Measurements from ENCODE around the gene SERGEF. TPM values are rescaled to one million over a fixed set of nuclear protein-coding genes. Genes with fewer than 3 reads are reported as not detected.
A peak's percentile ranks its signal among the peaks of the same experiment; 100 is the strongest.

The SERGEF gene
- total and polyA plus RNA-seq, 5 experiments from 2014 or later, result 46.5 to 70.3 (median 61.8) TPM

- ATAC-seq (no peak), DNase-seq (no peak)
- Mint-ChIP-seq H3K27ac (no peak overlapping the region), H3K27me3 (no peaks in the 10 kb centered on the region), H3K4me1 (peaks cover 0 to 2% (median 0%) of the 10 kb centered on the region in 4 donors), H3K9me3 (peaks cover 0 to 5% (median 0%) of the 10 kb centered on the region in 9 donors), H3K36me3 (peaks cover 14 to 81% (median 62%) of the 10 kb centered on the region in 3 donors), H3K4me3 (no peak overlapping the region)
- POLR2A ChIA-PET, result no interaction called here
Measured at GRCh38 chr11:17972987-17973386, 39.9 kb downstream of the SERGEF start.

GRCh38 chr11:17968206-17968605 is 44.6 kb downstream of the SERGEF start:
- Mint-ChIP-seq H3K27me3 (no peaks in the 10 kb centered on the region), H3K9me3 (peaks cover 0 to 5% (median 0%) of the 10 kb centered on the region in 9 donors), H3K36me3 (peaks cover 16 to 78% (median 64%) of the 10 kb centered on the region in 3 donors), H3K27ac (no peak overlapping the region), H3K4me1 (peaks cover 0 to 9% (median 1%) of the 10 kb centered on the region in 4 donors), H3K4me3 (no peak overlapping the region)
- DNase-seq (no peak), ATAC-seq (no peak)
- POLR2A ChIA-PET, result no interaction called here

- ATAC-seq (no peak), DNase-seq (no peak)
- Mint-ChIP-seq H3K36me3 (peaks cover 16 to 74% (median 60%) of the 10 kb centered on the region in 3 donors), H3K9me3 (peaks cover 0 to 5% (median 0%) of the 10 kb centered on the region in 9 donors), H3K27ac (no peak overlapping the region), H3K4me1 (peaks cover 0 to 8% (median 1%) of the 10 kb centered on the region in 4 donors), H3K27me3 (no peaks in the 10 kb centered on the region), H3K4me3 (no peak overlapping the region)
- POLR2A ChIA-PET, result no interaction called here
Measured at GRCh38 chr11:17967661-17968060, 45.2 kb downstream of the SERGEF start.

- Mint-ChIP-seq H3K9me3 (no peaks in the 10 kb centered on the region), H3K27me3 (no peaks in the 10 kb centered on the region), H3K36me3 (peaks cover 39 to 87% (median 58%) of the 10 kb centered on the region in 3 donors), H3K4me3 (no peak overlapping the region), H3K27ac (no peak overlapping the region), H3K4me1 (peaks cover 0 to 6% (median 0%) of the 10 kb centered on the region in 4 donors)
- DNase-seq (no peak), ATAC-seq (no peak)
- POLR2A ChIA-PET, result no interaction called here
Measured at GRCh38 chr11:17960091-17960490, 52.8 kb downstream of the SERGEF start.

GRCh38 chr11:17958446-17958845 is 54.4 kb downstream of the SERGEF start:
- POLR2A ChIA-PET, result no interaction called here
- Mint-ChIP-seq H3K4me1 (peaks cover 0 to 4% (median 0%) of the 10 kb centered on the region in 4 donors), H3K36me3 (peaks cover 46 to 89% (median 70%) of the 10 kb centered on the region in 3 donors), H3K27ac (no peak overlapping the region), H3K27me3 (no peaks in the 10 kb centered on the region), H3K9me3 (no peaks in the 10 kb centered on the region), H3K4me3 (no peak overlapping the region)
- no peak for ATAC-seq
- no peak for DNase-seq

- peaks cover 49 to 95% (median 85%) of the 10 kb centered on the region in 3 donors for H3K36me3 Mint-ChIP-seq
- H3K27me3 Mint-ChIP-seq, result no peaks in the 10 kb centered on the region
- POLR2A ChIA-PET, result no interaction called here
- H3K4me1 Mint-ChIP-seq, result peaks cover 0 to 9% (median 0%) of the 10 kb centered on the region in 4 donors
- no peak overlapping the region for H3K4me3 Mint-ChIP-seq
- no peak for DNase-seq
- H3K27ac Mint-ChIP-seq, result no peak overlapping the region
- ATAC-seq, result no peak
- H3K9me3 Mint-ChIP-seq, result no peaks in the 10 kb centered on the region
Measured at GRCh38 chr11:17954395-17955252, 58.2 kb downstream of the SERGEF start.

- no peak for DNase-seq
- POLR2A ChIA-PET, result no interaction called here
- H3K27me3 Mint-ChIP-seq, result no peaks in the 10 kb centered on the region
- no peak for ATAC-seq
- no peak overlapping the region for H3K4me3 Mint-ChIP-seq
- H3K27ac Mint-ChIP-seq, result peak overlapping the region in 3 of 10 donors; percentile 0 to 58 (median 2)
- H3K36me3 Mint-ChIP-seq, result peaks cover 48 to 95% (median 87%) of the 10 kb centered on the region in 3 donors
- H3K9me3 Mint-ChIP-seq, result no peaks in the 10 kb centered on the region
- H3K4me1 Mint-ChIP-seq, result peaks cover 0 to 8% (median 0%) of the 10 kb centered on the region in 4 donors
Measured at GRCh38 chr11:17952487-17952886, 60.4 kb downstream of the SERGEF start.

- Mint-ChIP-seq H3K36me3 (peaks cover 50 to 95% (median 89%) of the 10 kb centered on the region in 3 donors), H3K4me3 (no peak overlapping the region), H3K9me3 (peaks cover 0 to 2% (median 0%) of the 10 kb centered on the region in 9 donors), H3K27ac (peak overlapping the region in 1 of 10 donors; percentile 0), H3K4me1 (peaks cover 0 to 8% (median 0%) of the 10 kb centered on the region in 4 donors), H3K27me3 (no peaks in the 10 kb centered on the region)
- no peak for DNase-seq
- POLR2A ChIA-PET, result no interaction called here
- no peak for ATAC-seq
Measured at GRCh38 chr11:17951685-17952388, 61.0 kb downstream of the SERGEF start.

GRCh38 chr11:17950644-17951043 is 62.2 kb downstream of the SERGEF start:
- POLR2A ChIA-PET, result no interaction called here
- H3K27me3 Mint-ChIP-seq, result no peaks in the 10 kb centered on the region
- peaks cover 53 to 95% (median 90%) of the 10 kb centered on the region in 3 donors for H3K36me3 Mint-ChIP-seq
- no peak for DNase-seq
- ATAC-seq, result no peak
- peaks cover 0 to 9% (median 0%) of the 10 kb centered on the region in 4 donors for H3K4me1 Mint-ChIP-seq
- peaks cover 0 to 5% (median 0%) of the 10 kb centered on the region in 9 donors for H3K9me3 Mint-ChIP-seq
- H3K4me3 Mint-ChIP-seq, result no peak overlapping the region
- no peak overlapping the region for H3K27ac Mint-ChIP-seq

- H3K4me3 Mint-ChIP-seq, result no peak overlapping the region
- DNase-seq (no peak), ATAC-seq (no peak)
- POLR2A ChIA-PET, result no interaction called here
- peaks cover 0 to 8% (median 0%) of the 10 kb centered on the region in 4 donors for H3K4me1 Mint-ChIP-seq
- no peak overlapping the region for H3K27ac Mint-ChIP-seq
- peaks cover 0 to 24% (median 12%) of the 10 kb centered on the region in 9 donors for H3K9me3 Mint-ChIP-seq
- H3K36me3 Mint-ChIP-seq, result peaks cover 54 to 93% (median 91%) of the 10 kb centered on the region in 3 donors
- no peaks in the 10 kb centered on the region for H3K27me3 Mint-ChIP-seq
Measured at GRCh38 chr11:17948296-17948695, 64.6 kb downstream of the SERGEF start.

- Mint-ChIP-seq H3K9me3 (peaks cover 0 to 15% (median 6%) of the 10 kb centered on the region in 9 donors), H3K27ac (no peak overlapping the region), H3K4me1 (no peaks in the 10 kb centered on the region), H3K36me3 (peaks cover 13 to 63% (median 51%) of the 10 kb centered on the region in 3 donors), H3K4me3 (no peak overlapping the region), H3K27me3 (no peaks in the 10 kb centered on the region)
- POLR2A ChIA-PET, result no interaction called here
- DNase-seq, result no peak
- ATAC-seq, result no peak
Measured at GRCh38 chr11:17939542-17939941, 73.3 kb downstream of the SERGEF start.

GRCh38 chr11:17936790-17937189 is 76.1 kb downstream of the SERGEF start:
- Mint-ChIP-seq H3K36me3 (peaks cover 26 to 64% (median 44%) of the 10 kb centered on the region in 3 donors), H3K9me3 (peaks cover 0 to 9% (median 0%) of the 10 kb centered on the region in 9 donors), H3K27ac (no peak overlapping the region), H3K4me3 (no peak overlapping the region), H3K27me3 (no peaks in the 10 kb centered on the region), H3K4me1 (no peaks in the 10 kb centered on the region)
- ATAC-seq, result no peak
- POLR2A ChIA-PET, result no interaction called here
- DNase-seq, result no peak

- H3K4me1 Mint-ChIP-seq, result no peaks in the 10 kb centered on the region
- DNase-seq (no peak), ATAC-seq (no peak)
- H3K9me3 Mint-ChIP-seq, result peaks cover 0 to 9% (median 0%) of the 10 kb centered on the region in 9 donors
- peaks cover 27 to 61% (median 42%) of the 10 kb centered on the region in 3 donors for H3K36me3 Mint-ChIP-seq
- H3K27me3 Mint-ChIP-seq, result no peaks in the 10 kb centered on the region
- no peak overlapping the region for H3K4me3 Mint-ChIP-seq
- H3K27ac Mint-ChIP-seq, result no peak overlapping the region
- POLR2A ChIA-PET, result no interaction called here
Measured at GRCh38 chr11:17934194-17934593, 78.7 kb downstream of the SERGEF start.
